Testis (tissue), 3 donors: ENCODE results near the gene BAG2. TPM values are rescaled to one million over a fixed set of nuclear protein-coding genes. Genes with fewer than 3 reads are reported as not detected.
A peak's percentile ranks its signal among the peaks of the same experiment; 100 is the strongest.

Source experiments
- DNase-seq: peaks from one replicate; pipeline ENCODE4 v3.0.0-alpha.2; 2019
- H3K27ac ChIP-seq, 2 donors: fragments of 200-600 bp; sonication (generic); one replicate each; pipeline ENCODE4 v1.5.1; 2019
- H3K27me3 ChIP-seq: fragments of 200-600 bp; sonication (generic); one replicate; pipeline ENCODE4 v1.5.1; 2019
- H3K36me3 ChIP-seq: fragments of 200-600 bp; sonication (generic); one replicate; pipeline ENCODE4 v1.5.1; 2017; ENCODE audit warnings: low read depth; ENCODE audit errors: missing control alignments
- H3K4me1 ChIP-seq: fragments of 200-600 bp; sonication (generic); one replicate; pipeline ENCODE4 v1.5.1; 2019
- H3K4me3 ChIP-seq, 2 donors: fragments of 200-600 bp; sonication (generic); one replicate each; pipeline ENCODE4 v1.5.1; 2017 to 2019
- H3K9me3 ChIP-seq: fragments of 200-600 bp; sonication (generic); one replicate; pipeline ENCODE4 v1.5.1; 2017
- CTCF ChIP-seq, 3 experiments: fragments of 450-650 bp in 2 of 3; fragments of 200-600 bp in 1 of 3; sonication (generic) in 1 of 3; IDR thresholded peaks; one replicate each; pipeline ENCODE4 v1.5.1; 2016 to 2019; ENCODE audit warnings: antibody characterized with exemption in 3 of 3, mild to moderate bottlenecking in 2 of 3, moderate library complexity in 1 of 3
- POLR2A ChIP-seq: fragments of 450-650 bp; IDR thresholded peaks from one replicate; pipeline ENCODE4 v1.6.1; 2017; ENCODE audit warnings: antibody characterized with exemption, mild to moderate bottlenecking, moderate library complexity
- WGBS, 2 donors: methylation state at CpG; one replicate each; pipeline ENCODE4 v1.1.5; 2018; 5-methylcytosine and 5-hydroxymethylcytosine counted together
- intact Hi-C: fragments of 100-400 bp; cut with DNase I; formaldehyde crosslinking; loops from one replicate; pipeline ENCODE4 v1.15.1; 2023; ENCODE audit warnings: low total_unique reads
- polyA plus RNA-seq: library from polyadenylated mRNA; stranded (reverse); fragments of 350-450 nt; fragmentation: Illumina TruSeq; extraction: RNeasy Lipid Tissue Mini Kit (QIAGEN cat#74804); gene quantifications from one replicate; pipeline ENCODE4 v1.2.3, GENCODE V29; 2014; ENCODE audit warnings: low read depth, low replicate concordance; ENCODE audit not compliant: insufficient read depth
- total RNA-seq, 2 donors: library from RNA; depleted of rRNA; stranded (reverse); fragments of >200 nt; gene quantifications; one replicate each; pipeline ENCODE4 v1.2.3, GENCODE V29; 2016

Gene BAG2
- total and polyA plus RNA-seq, 3 donors from 2014 or later = 5.3 to 12.6 (median 6.1) TPM

GRCh38 chr6:57159127-57159526 lies 13.0 kb upstream of the BAG2 start:
- H3K9me3 ChIP-seq = no peaks in the 10 kb centered on the region
- 95 to 96% methylated on average over 2 of the region's 2 CpGs for WGBS, 2 donors
- H3K27me3 ChIP-seq = no peaks in the 10 kb centered on the region
- intact Hi-C loops = no loop called here
- no peak overlapping the region for H3K4me3 ChIP-seq
- no peak overlapping the region for H3K27ac ChIP-seq
- H3K4me1 ChIP-seq = no peaks in the 10 kb centered on the region
- TF ChIP-seq POLR2A = no peak
- no peak for TF ChIP-seq CTCF (IDR thresholded peaks at IDR 0.05)
- no peaks in the 10 kb centered on the region for H3K36me3 ChIP-seq
- DNase-seq = no peak

GRCh38 chr6:57162028-57162427 lies 10.1 kb upstream of the BAG2 start:
- 70 to 71% methylated on average over 2 of the region's 2 CpGs for WGBS, 2 donors

GRCh38 chr6:57162516-57162915 lies 9.6 kb upstream of the BAG2 start:
- TF ChIP-seq CTCF (IDR thresholded peaks at IDR 0.05) (no peak), POLR2A (no peak)
- no peaks in the 10 kb centered on the region for H3K9me3 ChIP-seq
- intact Hi-C loops = no loop called here
- no peaks in the 10 kb centered on the region for H3K4me1 ChIP-seq
- peak overlapping the region in 1 of 2 donors; percentile 17 for H3K27ac ChIP-seq
- H3K36me3 ChIP-seq = no peaks in the 10 kb centered on the region
- 42 to 53% methylated on average over 3 of the region's 3 CpGs for WGBS, 2 donors
- H3K4me3 ChIP-seq = no peak overlapping the region
- DNase-seq = no peak
- H3K27me3 ChIP-seq = no peaks in the 10 kb centered on the region

More at GRCh38 chr6:57162028-57162427, 10.1 kb upstream of the BAG2 start:
- DNase-seq = no peak
- Histone ChIP-seq H3K4me3 (no peak overlapping the region), H3K9me3 (no peaks in the 10 kb centered on the region), H3K36me3 (no peaks in the 10 kb centered on the region), H3K27ac (peak overlapping the region in 1 of 2 donors; percentile 17), H3K4me1 (no peaks in the 10 kb centered on the region), H3K27me3 (no peaks in the 10 kb centered on the region)
- no peak for TF ChIP-seq POLR2A
- intact Hi-C loops = no loop called here

GRCh38 chr6:57163956-57164355 lies 8.2 kb upstream of the BAG2 start:
- TF ChIP-seq CTCF (IDR thresholded peaks at IDR 0.05) (no peak), POLR2A (no peak)
- DNase-seq = no peak
- Histone ChIP-seq H3K9me3 (no peaks in the 10 kb centered on the region), H3K27ac (no peak overlapping the region), H3K4me1 (no peaks in the 10 kb centered on the region), H3K27me3 (no peaks in the 10 kb centered on the region), H3K36me3 (no peaks in the 10 kb centered on the region), H3K4me3 (no peak overlapping the region)
- intact Hi-C loops = no loop called here
- WGBS, 2 donors = 93 to 94% methylated on average over 2 of the region's 2 CpGs

GRCh38 chr6:57165080-57165479 lies 7.0 kb upstream of the BAG2 start:
- no peak for TF ChIP-seq CTCF (IDR thresholded peaks at IDR 0.05)
- TF ChIP-seq POLR2A = no peak
- Histone ChIP-seq H3K27ac (no peak overlapping the region), H3K27me3 (no peaks in the 10 kb centered on the region), H3K4me1 (no peaks in the 10 kb centered on the region), H3K9me3 (no peaks in the 10 kb centered on the region), H3K4me3 (no peak overlapping the region), H3K36me3 (no peaks in the 10 kb centered on the region)
- DNase-seq = no peak
- WGBS, 2 donors = 97 to 100% methylated on average over 1 of the region's 1 CpG
- intact Hi-C loops = no loop called here
